Raji (cell line): ENCODE measurements around the gene LCN15.

Source experiments
- POLR2A ChIP-seq: IDR thresholded peaks from 2 replicates; pipeline ENCODE4 v1.6.1; 2011; ENCODE audit warnings: low read depth, low read length, control low read depth; ENCODE audit not compliant: insufficient read depth

LCN15 gene

GRCh38 chr9:136760424-136760823 lies 3.9 kb downstream of the LCN15 start:
- TF ChIP-seq POLR2A: no peak

- TF ChIP-seq POLR2A: no peak
These were observed 4.6 kb downstream of the LCN15 start for GRCh38 chr9:136759436-136760325.

GRCh38 chr9:136759001-136759400 lies 5.3 kb downstream of the LCN15 start:
- no peak for TF ChIP-seq POLR2A

- TF ChIP-seq POLR2A: no peak
These were observed 6.6 kb downstream of the LCN15 start for GRCh38 chr9:136757751-136758140.

GRCh38 chr9:136757328-136757727 lies 7.0 kb downstream of the LCN15 start:
- no peak for TF ChIP-seq POLR2A

GRCh38 chr9:136756836-136757235 lies 7.5 kb downstream of the LCN15 start:
- TF ChIP-seq POLR2A: no peak

GRCh38 chr9:136756134-136756438 lies 8.2 kb downstream of the LCN15 start:
- TF ChIP-seq POLR2A: no peak

GRCh38 chr9:136754626-136755301 lies 9.6 kb downstream of the LCN15 start:
- TF ChIP-seq POLR2A: no peak

GRCh38 chr9:136754059-136754572 lies 10.2 kb downstream of the LCN15 start:
- no peak for TF ChIP-seq POLR2A

GRCh38 chr9:136753371-136754058 lies 10.8 kb downstream of the LCN15 start:
- no peak for TF ChIP-seq POLR2A

- TF ChIP-seq POLR2A: no peak
These were observed 12.5 kb downstream of the LCN15 start for GRCh38 chr9:136751814-136752213.

GRCh38 chr9:136751244-136751643 lies 13.1 kb downstream of the LCN15 start:
- TF ChIP-seq POLR2A: no peak

- TF ChIP-seq POLR2A: no peak
These were observed 13.8 kb downstream of the LCN15 start for GRCh38 chr9:136750526-136750925.

GRCh38 chr9:136748666-136749611 lies 15.4 kb downstream of the LCN15 start:
- TF ChIP-seq POLR2A: no peak

- TF ChIP-seq POLR2A: no peak
These were observed 16.1 kb downstream of the LCN15 start, which contains the start of gene LCN6 for GRCh38 chr9:136748201-136748600. TSS of gene LCN6 (minus strand) at chr9:136748525. CDS start at chr9:136748483, 42 bp downstream.
